C4-2B (cell line): Measurements from ENCODE around the gene NXPE3.
"Not testable (repeated sequence)": the region's sequence is repeated elsewhere in the genome, so short reads cannot be mapped to it uniquely, and the experiment has no call there.

Experiments
- H3K27ac ChIP-seq: fragments of 450-650 bp; 2 replicates; pipeline ENCODE4 v1.5.1; 2017
- ZFX ChIP-seq: fragments of 450-650 bp; IDR thresholded peaks from 2 replicates; pipeline ENCODE4 v1.6.1; 2017
- TF ChIP-seq, protein P1 (sequence below): fragments of 450-650 bp; conservative IDR thresholded peaks from 2 replicates; pipeline ENCODE4 v1.5.1; 2017; ENCODE audit warnings: mild to moderate bottlenecking

The NXPE3 gene

GRCh38 chr3:101779047-101779821 lies at the start of gene NXPE3:
NXPE3 (plus strand) TSS chr3:101779211; CDS start chr3:101785597, 6,386 bp downstream.
- TF ChIP-seq, protein P1, sequence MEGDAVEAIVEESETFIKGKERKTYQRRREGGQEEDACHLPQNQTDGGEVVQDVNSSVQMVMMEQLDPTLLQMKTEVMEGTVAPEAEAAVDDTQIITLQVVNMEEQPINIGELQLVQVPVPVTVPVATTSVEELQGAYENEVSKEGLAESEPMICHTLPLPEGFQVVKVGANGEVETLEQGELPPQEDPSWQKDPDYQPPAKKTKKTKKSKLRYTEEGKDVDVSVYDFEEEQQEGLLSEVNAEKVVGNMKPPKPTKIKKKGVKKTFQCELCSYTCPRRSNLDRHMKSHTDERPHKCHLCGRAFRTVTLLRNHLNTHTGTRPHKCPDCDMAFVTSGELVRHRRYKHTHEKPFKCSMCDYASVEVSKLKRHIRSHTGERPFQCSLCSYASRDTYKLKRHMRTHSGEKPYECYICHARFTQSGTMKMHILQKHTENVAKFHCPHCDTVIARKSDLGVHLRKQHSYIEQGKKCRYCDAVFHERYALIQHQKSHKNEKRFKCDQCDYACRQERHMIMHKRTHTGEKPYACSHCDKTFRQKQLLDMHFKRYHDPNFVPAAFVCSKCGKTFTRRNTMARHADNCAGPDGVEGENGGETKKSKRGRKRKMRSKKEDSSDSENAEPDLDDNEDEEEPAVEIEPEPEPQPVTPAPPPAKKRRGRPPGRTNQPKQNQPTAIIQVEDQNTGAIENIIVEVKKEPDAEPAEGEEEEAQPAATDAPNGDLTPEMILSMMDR, result no peak
- TF ChIP-seq ZFX, result no peak
- H3K27ac ChIP-seq, result peak within 1 kb of the TSS; percentile 87

GRCh38 chr3:101729586-101729985 lies 49.4 kb upstream of the NXPE3 start:
- TF ChIP-seq, protein P1, result no peak
- TF ChIP-seq ZFX, result no peak
- H3K27ac ChIP-seq, result no peak overlapping the region

DNA sequence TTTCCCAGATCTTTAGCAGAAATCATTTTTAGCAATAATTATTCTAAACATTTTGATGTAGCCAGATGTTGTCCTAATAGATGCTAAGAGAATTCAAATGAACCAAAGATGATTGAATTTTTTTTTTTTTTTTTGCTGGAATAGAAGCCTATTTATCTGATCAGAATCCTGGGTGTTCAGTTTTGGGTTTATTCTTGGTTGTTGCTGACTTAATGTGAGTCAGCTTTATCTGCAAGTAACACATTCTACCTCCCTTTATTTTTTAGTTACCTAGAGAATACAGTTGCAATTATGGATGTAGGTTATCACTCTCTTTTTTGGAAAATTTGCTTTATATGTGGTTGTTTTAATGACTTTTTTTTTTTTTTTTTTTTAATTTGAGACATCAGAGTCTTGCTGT lies 48.2 kb upstream of the NXPE3 start:
- TF ChIP-seq ZFX, result no peak
- TF ChIP-seq, protein P1, result no peak
- no peak overlapping the region for H3K27ac ChIP-seq

DNA sequence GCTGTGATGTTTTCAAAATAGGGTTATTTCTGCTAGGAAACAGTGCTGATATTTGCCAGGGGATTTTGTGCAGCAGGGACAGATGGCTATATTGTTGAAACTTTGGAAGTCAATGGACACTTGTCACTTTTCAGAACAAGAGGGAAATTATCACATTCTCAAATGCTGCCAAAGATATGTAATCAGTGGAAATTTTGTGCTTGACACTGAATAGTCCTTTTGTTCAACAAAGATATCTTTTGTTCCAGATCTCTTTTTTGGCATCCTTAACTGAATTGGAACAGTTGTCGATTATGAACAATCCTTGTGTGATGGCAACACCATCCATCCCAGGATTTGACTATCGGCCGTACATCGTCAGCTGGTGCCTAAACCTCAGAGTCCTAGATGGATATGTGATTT lies 46.8 kb upstream of the NXPE3 start:
- no peak overlapping the region for H3K27ac ChIP-seq
- TF ChIP-seq ZFX, result no peak
- TF ChIP-seq, protein P1, result no peak

- TF ChIP-seq, protein P1, result no peak
- no peak overlapping the region for H3K27ac ChIP-seq
Observed at GRCh38 chr3:101735833-101736232, 43.2 kb upstream of the NXPE3 start.

- H3K27ac ChIP-seq, result not testable (repeated sequence)
Observed at GRCh38 chr3:101741914-101742313, 37.1 kb upstream of the NXPE3 start.

DNA sequence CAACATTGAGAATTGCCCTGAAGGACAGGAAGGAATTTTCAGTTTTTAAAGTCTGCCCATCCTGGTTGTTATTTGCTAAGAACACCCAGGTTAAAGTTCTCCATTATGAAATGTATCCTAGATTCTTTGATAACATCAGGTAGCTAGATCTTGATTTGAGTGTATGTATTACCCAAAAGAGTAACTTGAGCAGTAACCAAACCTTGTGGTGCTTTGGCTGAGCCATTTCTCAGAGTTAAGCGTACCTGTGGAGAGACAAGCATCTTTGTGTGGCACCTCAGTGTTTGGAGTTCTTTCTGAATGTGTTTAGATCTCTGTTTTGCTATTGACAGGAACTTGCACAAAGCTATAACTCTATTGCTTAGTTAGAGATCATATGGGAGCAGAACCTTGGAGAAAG lies 34.2 kb upstream of the NXPE3 start:
- TF ChIP-seq, protein P1, result no peak
- no peak for TF ChIP-seq ZFX
- H3K27ac ChIP-seq, result no peak overlapping the region

DNA sequence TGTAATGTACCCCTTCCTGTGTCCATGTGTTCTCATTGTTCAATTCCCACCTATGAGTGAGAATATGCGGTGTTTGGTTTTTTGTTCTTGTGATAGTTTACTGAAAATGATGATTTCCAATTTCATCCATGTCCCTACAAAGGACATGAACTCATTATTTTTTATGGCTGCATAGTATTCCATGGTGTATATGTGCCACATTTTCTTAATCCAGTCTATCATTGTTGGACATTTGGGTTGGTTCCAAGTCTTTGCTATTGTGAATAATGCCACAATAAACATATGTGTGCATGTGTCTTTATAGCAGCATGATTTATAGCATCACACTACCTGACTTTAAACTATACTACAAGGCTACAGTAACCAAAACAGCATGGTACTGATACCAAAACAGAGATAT lies 33.1 kb upstream of the NXPE3 start:
- H3K27ac ChIP-seq, result not testable (repeated sequence)

DNA sequence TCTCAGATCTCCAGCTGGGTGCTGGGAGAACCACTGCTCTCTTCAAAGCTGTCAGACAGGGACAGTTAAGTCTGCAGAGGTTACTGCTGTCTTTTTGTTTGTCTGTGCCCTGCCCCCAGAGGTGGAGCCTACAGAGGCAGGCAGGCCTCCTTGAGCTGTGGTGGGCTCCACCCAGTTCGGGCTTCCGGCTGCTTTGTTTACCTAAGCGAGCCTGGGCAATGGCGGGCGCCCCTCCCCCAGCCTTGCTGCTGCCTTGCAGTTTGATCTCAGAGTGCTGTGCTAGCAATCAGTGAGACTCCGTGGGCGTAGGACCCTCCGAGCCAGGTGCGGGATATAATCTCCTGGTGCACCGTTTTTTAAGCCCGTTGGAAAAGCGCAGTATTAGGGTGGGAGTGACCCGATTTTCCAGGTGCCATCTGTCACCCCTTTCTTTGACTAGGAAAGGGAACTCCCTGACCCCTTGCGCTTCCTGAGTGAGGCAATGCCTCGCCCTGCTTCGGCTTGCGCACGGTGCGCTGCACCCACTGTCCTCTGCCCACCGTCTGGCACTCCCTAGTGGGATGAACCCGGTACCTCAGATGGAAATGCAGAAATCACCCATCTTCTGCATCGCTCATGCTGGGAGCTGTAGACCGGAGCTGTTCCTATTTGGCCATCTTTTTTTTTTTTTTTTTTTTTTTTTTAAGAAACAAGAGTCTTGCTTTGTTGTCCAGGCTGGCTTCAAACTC lies 25.5 kb upstream of the NXPE3 start:
- not testable (repeated sequence) for H3K27ac ChIP-seq
